ENCODE results near the gene CLEC19A.

DNA sequence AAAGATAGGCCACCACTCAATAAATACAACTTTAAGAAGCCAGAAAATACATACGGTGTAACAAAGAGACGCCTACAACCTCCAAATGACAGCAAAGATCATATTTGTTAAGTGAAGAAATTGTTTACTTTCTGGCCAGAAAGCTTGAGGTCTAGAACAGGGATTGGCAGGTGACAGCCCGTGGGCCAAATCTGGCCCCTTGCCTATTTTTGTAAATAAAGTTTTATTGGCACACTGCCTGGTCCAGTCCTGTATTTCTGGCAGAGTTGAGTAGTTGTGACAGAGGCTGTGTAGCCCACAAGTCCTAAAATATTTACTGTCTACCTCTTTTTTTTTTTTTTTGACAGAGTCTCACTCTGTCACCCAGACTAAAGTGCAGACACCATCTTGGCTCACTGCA lies 3.4 kb upstream of the CLEC19A start:
- no peak for TF ChIP-seq POLR2A (IDR thresholded peaks at IDR 0.05)
- TF ChIP-seq, protein P1, sequence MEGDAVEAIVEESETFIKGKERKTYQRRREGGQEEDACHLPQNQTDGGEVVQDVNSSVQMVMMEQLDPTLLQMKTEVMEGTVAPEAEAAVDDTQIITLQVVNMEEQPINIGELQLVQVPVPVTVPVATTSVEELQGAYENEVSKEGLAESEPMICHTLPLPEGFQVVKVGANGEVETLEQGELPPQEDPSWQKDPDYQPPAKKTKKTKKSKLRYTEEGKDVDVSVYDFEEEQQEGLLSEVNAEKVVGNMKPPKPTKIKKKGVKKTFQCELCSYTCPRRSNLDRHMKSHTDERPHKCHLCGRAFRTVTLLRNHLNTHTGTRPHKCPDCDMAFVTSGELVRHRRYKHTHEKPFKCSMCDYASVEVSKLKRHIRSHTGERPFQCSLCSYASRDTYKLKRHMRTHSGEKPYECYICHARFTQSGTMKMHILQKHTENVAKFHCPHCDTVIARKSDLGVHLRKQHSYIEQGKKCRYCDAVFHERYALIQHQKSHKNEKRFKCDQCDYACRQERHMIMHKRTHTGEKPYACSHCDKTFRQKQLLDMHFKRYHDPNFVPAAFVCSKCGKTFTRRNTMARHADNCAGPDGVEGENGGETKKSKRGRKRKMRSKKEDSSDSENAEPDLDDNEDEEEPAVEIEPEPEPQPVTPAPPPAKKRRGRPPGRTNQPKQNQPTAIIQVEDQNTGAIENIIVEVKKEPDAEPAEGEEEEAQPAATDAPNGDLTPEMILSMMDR (IDR thresholded peaks at IDR 0.05 in 4 of 5, conservative IDR thresholded peaks at IDR 0.05 in 1 of 5) = no peak
